Colonic mucosa (tissue), 4 donors: ENCODE measurements around the gene ZNF692. TPM values are rescaled to one million over a fixed set of nuclear protein-coding genes. Genes with fewer than 3 reads are reported as not detected.

ENCODE experiments used
- DNase-seq: peaks from one replicate; pipeline ENCODE4 v3.0.0-alpha.2; 2020
- H3K27ac ChIP-seq: fragments of 200-600 bp; one replicate; pipeline ENCODE4 v1.8.0; 2021
- H3K27me3 ChIP-seq: fragments of 200-600 bp; one replicate; pipeline ENCODE4 v1.8.0; 2021
- H3K36me3 ChIP-seq: fragments of 200-600 bp; one replicate; pipeline ENCODE4 v1.8.0; 2021
- H3K4me1 ChIP-seq: fragments of 200-600 bp; one replicate; pipeline ENCODE4 v1.8.0; 2021; ENCODE audit warnings: mild to moderate bottlenecking
- H3K4me3 ChIP-seq: fragments of 200-600 bp; one replicate; pipeline ENCODE4 v1.8.0; 2021
- H3K9ac ChIP-seq, 2 donors: one replicate each; pipeline ENCODE4 v1.7.0; 2013; ENCODE audit warnings: control low read depth in 2 of 2, low read depth in 2 of 2, low read length in 2 of 2
- H3K9me3 ChIP-seq: fragments of 200-600 bp; one replicate; pipeline ENCODE4 v1.8.0; 2021
- CTCF ChIP-seq: fragments of 200-600 bp; IDR thresholded peaks from one replicate; pipeline ENCODE4 v1.8.0; 2022; ENCODE audit warnings: antibody characterized with exemption, mild to moderate bottlenecking
- intact Hi-C: fragments of 100-400 bp; cut with DNase I; formaldehyde crosslinking; loops from one replicate; pipeline ENCODE4 v1.14.1; 2022
- total RNA-seq, 2 donors: library from RNA; stranded (reverse); fragmentation: NEBNext Ultra II Directional in 1 of 2; extraction: Animal tissue kit (Norgen Biotek cat#: 25700) in 1 of 2; gene quantifications; one replicate each; pipeline ENCODE4 v1.2.1, GENCODE V29; 2021
- donor health status: healthy.
- donor health status: DM: no; HTN: no; CAD: no.
- donor health status: DM: no; HTN: no; CAD: no.

Gene ZNF692, protein sequence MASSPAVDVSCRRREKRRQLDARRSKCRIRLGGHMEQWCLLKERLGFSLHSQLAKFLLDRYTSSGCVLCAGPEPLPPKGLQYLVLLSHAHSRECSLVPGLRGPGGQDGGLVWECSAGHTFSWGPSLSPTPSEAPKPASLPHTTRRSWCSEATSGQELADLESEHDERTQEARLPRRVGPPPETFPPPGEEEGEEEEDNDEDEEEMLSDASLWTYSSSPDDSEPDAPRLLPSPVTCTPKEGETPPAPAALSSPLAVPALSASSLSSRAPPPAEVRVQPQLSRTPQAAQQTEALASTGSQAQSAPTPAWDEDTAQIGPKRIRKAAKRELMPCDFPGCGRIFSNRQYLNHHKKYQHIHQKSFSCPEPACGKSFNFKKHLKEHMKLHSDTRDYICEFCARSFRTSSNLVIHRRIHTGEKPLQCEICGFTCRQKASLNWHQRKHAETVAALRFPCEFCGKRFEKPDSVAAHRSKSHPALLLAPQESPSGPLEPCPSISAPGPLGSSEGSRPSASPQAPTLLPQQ
- total RNA-seq: 10 to 100 TPM; 20.9 to 46.9 TPM

GRCh38 chr1:248858891-248859889, at the start of gene ZNF692:
TSS of gene ZNF692 (minus strand) at chr1:248859085. CDS start at chr1:248858309, 776 bp downstream.
- no peaks in the 10 kb centered on the region for H3K36me3 ChIP-seq
- H3K4me3 ChIP-seq: peak within 1 kb of the TSS; percentile 59
- TF ChIP-seq CTCF: no peak
- peak; percentile 98 for DNase-seq
- H3K4me1 ChIP-seq: peaks cover 11% of the 10 kb centered on the region
- H3K27me3 ChIP-seq: no peaks in the 10 kb centered on the region
- intact Hi-C loops: no loop called here
- H3K9ac ChIP-seq: peak within 1 kb of the TSS; percentile 74 to 93
- H3K9me3 ChIP-seq: no peaks in the 10 kb centered on the region
- H3K27ac ChIP-seq: peak within 1 kb of the TSS; percentile 77

- Histone ChIP-seq H3K27me3 (no peaks in the 10 kb centered on the region), H3K4me1 (no peaks in the 10 kb centered on the region), H3K27ac (peak overlapping the region; percentile 65), H3K9me3 (no peaks in the 10 kb centered on the region), H3K4me3 (peak overlapping the region; percentile 44), H3K36me3 (no peaks in the 10 kb centered on the region), H3K9ac (peak overlapping the region; percentile 62 to 79)
- no peak for DNase-seq
- no peak for TF ChIP-seq CTCF
- intact Hi-C loops: no loop called here
These were observed 48.1 kb upstream of the ZNF692 start for GRCh38 chr1:248906753-248907661.

- no peaks in the 10 kb centered on the region for H3K27me3 ChIP-seq
- peak within 1 kb of the TSS; percentile 92 for H3K27ac ChIP-seq
- intact Hi-C loops: no loop called here
- peak; percentile 57 for TF ChIP-seq CTCF
- H3K9me3 ChIP-seq: no peaks in the 10 kb centered on the region
- DNase-seq: peak; percentile 99
- H3K4me1 ChIP-seq: no peaks in the 10 kb centered on the region
- H3K4me3 ChIP-seq: peak within 1 kb of the TSS; percentile 59
- H3K36me3 ChIP-seq: no peaks in the 10 kb centered on the region
- peak within 1 kb of the TSS; percentile 68 to 79 for H3K9ac ChIP-seq
These were observed 47.3 kb upstream of the ZNF692 start, which contains the start of gene PGBD2 for GRCh38 chr1:248906009-248906752. TSS of gene PGBD2 (plus strand) at chr1:248906235. CDS start at chr1:248913863, 7,628 bp downstream.

DNA sequence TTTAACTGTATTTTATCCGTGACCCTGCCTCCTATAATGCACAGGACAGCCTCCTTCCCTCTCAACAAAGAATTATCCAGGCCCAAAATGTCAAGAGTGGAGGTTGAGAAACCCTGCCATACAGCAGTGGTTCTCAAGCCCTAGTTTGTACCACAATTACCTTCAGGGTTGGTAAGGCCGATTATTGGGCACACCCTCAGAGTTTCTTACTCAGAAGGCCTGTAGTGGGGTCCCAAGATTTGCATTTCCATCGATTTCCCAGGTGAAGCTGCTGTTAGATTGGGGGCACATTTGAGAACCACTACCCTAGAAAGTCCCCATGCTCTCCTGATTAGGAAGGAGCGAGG, 46.8 kb upstream of the ZNF692 start:
- intact Hi-C loops: no loop called here
- Histone ChIP-seq H3K9ac (peak overlapping the region; percentile 68 to 69), H3K4me1 (no peaks in the 10 kb centered on the region), H3K27me3 (no peaks in the 10 kb centered on the region), H3K4me3 (peak overlapping the region; percentile 59), H3K27ac (peak overlapping the region; percentile 92), H3K36me3 (no peaks in the 10 kb centered on the region), H3K9me3 (no peaks in the 10 kb centered on the region)
- TF ChIP-seq CTCF: no peak
- no peak for DNase-seq
